ENCODE results near the gene ADH4.
"Not testable (repeated sequence)": the region's sequence is repeated elsewhere in the genome, so short reads cannot be mapped to it uniquely, and the experiment has no call there.

ADH4 gene

DNA sequence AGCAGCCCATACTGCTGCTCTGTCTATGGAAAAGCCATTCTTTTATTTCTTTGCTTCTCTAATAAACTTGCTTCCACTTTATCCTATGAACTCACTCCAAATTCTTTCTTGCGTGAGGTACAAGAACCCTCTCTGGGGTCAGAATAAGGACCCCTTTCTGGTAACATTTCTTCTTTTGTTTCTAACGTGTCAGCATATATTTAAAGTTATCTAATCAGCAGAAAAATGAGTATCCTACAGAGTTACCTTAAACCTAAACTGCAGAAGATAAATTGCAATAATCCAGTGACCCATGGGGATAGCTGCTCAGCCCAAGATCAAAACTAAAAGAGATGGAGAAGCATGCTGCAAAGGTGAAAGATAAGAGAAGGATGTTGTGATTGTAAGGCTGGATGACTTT lies 59.5 kb downstream of the ADH4 start:
- in situ Hi-C loops (cut with MboI; ENCODE audit: low sequenced_read_pairs), result no loop called here

DNA sequence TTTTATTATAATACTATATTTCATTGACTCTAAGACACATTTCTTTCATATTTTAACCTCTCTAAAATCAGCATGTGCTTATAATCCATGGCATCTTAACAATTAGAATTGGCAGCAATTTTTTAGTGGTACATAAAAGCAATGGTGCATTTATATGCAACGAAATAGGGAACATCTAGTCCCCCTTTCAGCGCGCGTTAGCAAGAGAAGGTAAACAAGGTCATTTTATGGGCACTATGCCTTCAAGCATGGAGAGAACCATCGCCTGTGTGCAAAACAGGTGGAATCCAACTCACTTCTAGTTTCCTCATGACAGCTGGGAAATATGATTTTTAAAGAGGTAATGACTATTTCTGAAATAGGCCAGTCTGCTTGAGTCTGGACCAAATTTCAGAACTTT lies 61.9 kb downstream of the ADH4 start:
- in situ Hi-C loops (cut with MboI; ENCODE audit: low sequenced_read_pairs), result no loop called here

DNA sequence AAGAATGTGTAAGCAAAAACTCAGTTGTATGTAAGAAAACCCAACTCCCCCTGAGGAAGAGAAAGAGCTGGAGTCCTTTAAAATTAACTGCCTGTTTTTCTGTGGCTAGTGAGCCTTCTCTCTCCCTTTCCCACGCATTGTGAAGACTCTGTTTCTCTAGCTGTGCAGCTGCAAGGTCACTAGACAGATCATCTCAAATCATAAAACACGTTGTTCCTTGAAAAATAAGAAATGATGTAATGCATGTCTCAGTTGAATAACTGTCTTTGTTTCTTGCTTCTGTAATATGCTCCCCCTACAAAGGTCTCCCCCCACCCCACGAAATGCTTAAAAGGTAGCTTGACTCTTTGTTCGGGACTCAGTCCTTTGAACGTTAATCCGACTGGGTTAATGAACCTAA lies 63.2 kb downstream of the ADH4 start:
- in situ Hi-C loops (cut with MboI; ENCODE audit: low sequenced_read_pairs), result not testable (repeated sequence)

DNA sequence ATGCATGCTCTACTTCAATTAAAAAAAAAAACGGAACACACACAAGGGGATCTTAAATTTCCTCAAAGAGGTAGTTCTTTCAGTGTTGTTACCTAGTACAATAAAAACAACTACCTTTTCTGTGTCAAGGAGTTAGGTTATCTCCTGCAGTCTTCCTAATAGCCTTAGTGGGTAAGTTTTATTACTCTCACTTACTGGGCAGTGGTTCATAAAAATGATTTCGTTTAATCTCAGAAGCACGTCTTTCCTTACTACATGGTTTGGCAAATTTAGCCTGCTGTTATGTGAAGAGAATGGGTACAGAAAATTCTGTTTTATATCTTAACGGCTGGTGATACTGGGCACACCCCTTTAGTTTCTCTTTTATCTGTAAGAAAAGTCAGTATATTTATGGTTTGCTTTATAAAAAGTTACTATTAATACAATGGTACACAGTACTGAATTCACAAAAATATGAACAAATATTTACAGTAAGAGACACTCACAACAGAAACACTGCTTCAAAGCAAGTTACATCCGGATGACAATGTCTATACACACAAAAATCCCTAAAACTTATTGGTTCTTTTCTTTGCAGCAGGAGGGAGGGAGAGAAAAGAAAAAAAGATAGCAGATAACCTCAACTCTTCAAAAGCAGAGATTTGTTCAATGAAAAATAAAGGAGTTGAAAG lies 64.3 kb downstream of the ADH4 start:
- in situ Hi-C loops (cut with MboI; ENCODE audit: low sequenced_read_pairs), result no loop called here

DNA sequence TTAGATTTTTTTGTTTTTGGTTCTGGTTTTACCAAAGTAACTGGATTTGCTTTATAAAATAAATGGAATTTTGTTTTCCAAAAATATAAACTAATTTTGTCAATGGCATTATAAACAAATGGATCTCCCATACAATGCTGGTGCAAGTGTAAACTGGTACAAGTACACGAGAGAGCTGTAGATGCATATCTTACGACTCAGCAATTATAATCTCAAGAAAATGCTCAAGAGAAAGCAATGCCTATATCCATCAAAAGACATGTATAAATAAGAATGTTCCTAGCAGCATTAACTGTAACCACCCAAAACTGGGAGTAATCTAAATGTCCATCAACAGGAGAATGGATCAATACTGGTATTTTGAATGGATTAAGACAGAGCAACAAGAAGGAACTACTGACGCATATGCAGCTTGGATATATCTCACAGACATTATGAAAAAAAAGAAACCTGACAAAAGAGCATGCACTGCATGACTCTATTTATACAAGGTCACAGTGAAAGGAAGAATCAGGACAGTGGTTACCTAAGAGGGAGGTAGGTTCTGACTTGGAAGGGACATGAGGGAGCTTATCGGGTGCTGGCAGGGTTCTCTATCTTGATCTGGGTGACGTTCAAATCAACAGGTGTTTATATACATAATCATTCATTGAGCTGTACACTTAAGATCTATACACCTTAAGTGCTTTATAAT lies 65.0 kb downstream of the ADH4 start:
- in situ Hi-C loops (cut with MboI; ENCODE audit: low sequenced_read_pairs), result no loop called here

DNA sequence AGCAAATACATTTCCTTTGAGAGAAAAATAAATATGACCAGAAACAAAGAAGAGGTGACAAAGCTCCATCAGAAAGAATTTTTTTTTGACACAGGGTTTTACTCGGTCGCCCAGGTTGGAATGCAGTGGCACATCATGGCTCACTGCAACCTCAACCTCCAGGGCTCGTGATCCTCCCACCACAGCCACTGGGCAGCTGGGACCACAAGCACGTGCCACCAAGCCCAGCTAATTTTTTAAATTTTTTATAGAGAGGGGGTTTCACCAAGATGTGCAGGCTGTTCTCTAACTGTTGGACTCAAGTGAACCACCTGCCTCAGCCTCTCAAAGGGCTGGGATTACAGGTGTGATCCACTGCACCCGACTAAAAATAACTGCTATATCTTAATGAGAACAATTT lies 65.8 kb downstream of the ADH4 start:
- in situ Hi-C loops (cut with MboI; ENCODE audit: low sequenced_read_pairs), result no loop called here

DNA sequence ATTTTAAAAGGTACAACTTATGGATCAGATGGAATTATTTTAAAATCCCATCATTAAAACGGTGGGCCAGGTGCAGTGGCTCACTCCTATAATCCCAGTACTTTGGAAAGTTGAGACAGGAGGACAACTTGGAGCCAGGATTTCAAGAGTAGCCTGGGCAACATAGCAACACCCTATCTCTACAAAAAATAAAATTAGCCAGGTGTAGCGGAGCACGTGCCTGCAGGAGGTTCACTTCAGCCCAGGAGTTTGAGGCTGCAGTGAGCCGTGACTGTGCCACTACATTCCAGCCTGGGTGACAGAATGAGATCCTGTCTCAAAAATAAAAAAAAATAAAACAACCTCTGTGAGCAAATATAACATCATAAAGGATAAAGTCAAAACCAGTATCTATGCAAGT lies 66.9 kb downstream of the ADH4 start:
- in situ Hi-C loops (cut with MboI; ENCODE audit: low sequenced_read_pairs), result no loop called here

DNA sequence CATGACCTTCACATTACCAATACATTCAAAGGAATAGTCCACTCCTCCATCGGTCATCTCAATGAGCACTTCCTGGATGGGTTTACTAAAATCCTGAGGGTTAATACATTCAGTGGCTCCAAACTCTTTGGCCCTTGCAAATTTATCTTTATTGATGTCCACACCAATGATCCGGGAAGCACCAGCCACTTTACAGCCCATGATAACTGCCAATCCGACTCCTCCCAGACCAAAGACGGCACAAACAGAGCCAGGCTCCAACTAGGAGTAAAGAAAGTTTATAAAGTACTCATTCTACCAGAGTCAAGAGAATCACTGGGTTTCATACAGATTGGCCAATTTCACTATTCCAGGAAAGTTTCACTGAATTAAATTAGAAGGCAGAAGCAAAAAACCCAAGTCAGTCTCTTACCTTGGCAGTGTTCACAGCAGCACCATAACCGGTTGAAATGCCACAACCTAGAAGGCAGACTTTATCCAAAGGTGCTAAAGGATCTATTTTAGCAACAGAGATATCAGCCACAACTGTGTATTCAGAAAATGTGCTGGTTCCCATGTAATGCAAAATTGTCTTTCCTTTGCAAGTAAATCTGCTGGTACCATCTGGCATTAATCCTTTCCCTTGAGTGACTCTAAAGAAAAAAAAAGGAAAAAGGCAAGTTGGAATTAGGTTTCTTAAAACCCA lies 67.7 kb downstream of the ADH4 start:
- in situ Hi-C loops (cut with MboI; ENCODE audit: low sequenced_read_pairs), result no loop called here

DNA sequence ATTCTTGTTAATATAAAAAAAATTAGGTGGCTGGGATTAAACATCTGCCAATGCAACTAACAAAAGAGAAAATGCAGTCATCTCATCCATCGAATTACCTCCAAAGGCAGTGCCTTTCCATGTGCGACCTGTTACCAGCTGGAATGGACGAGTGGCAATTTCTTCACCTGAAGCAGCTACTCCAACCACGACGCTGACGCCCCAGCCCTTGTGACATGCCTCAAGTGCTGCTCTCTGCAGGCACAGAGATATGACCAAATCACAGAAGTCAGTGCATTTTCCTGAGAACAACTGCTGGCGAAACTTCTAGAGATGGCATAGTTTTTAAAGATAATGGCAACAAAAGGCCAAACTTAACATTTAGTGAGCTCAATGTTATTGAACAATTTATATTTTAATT lies 69.3 kb downstream of the ADH4 start:
- in situ Hi-C loops (cut with MboI; ENCODE audit: low sequenced_read_pairs), result no loop called here
